CD4-positive, alpha-beta T cell (primary cell): ENCODE data around the gene PLD6. TPM values are rescaled to one million over a fixed set of nuclear protein-coding genes. Genes with fewer than 3 reads are reported as not detected.
A peak's percentile ranks its signal among the peaks of the same experiment; 100 is the strongest.

Experiments
- ATAC-seq: fragments of 200-7000 bp; cut with Tn5 transposase; one replicate; pipeline ENCODE4 v1.10.0; 2022; ENCODE audit warnings: mild to moderate bottlenecking; ENCODE audit not compliant: poor library complexity
- CTCF ChIA-PET: fragments of 350-600 bp; sonication (Branson Sonifier 250); formaldehyde crosslinking; loops from one replicate; lab custom pipeline; 2021; ENCODE audit warnings: antibody characterized with exemption, inconsistent platforms; lab: Charles Lee
- POLR2A ChIA-PET: fragments of 350-600 bp; sonication (Branson Sonifier 250); formaldehyde crosslinking; loops from one replicate; lab custom pipeline; 2021; ENCODE audit warnings: antibody characterized with exemption, inconsistent platforms; lab: Charles Lee
- DNase-seq, 14 experiments: peaks; one replicate each; pipeline ENCODE4 v3.0.0-alpha.2; 2013 to 2020; ENCODE audit warnings: mixed read lengths in 2 of 14
- H3K27ac ChIP-seq, 2 donors: one replicate each; pipeline versions ENCODE4 v1.5.1 to v1.7.0; 2013; ENCODE audit warnings: low read length in 2 of 2, low read depth in 1 of 2, mild to moderate bottlenecking in 1 of 2
- H3K27me3 ChIP-seq, 2 experiments: 1 replicate in 1 of 2; 2 replicates in 1 of 2; pipeline versions ENCODE4 v1.6.1 to v1.7.0; 2013; ENCODE audit warnings: low read length in 2 of 2, control low read depth in 1 of 2, mild to moderate bottlenecking in 1 of 2, moderate library complexity in 1 of 2; ENCODE audit not compliant: insufficient read depth in 2 of 2, control insufficient read depth in 1 of 2
- H3K36me3 ChIP-seq: one replicate; pipeline ENCODE4 v1.6.1; 2013; ENCODE audit warnings: low read length, control low read depth; ENCODE audit not compliant: insufficient read depth
- H3K4me1 ChIP-seq: one replicate; pipeline ENCODE4 v1.6.1; 2013; ENCODE audit warnings: low read length, control low read depth; ENCODE audit not compliant: insufficient read depth
- H3K4me3 ChIP-seq: one replicate; pipeline ENCODE4 v1.5.1; 2013; ENCODE audit warnings: mild to moderate bottlenecking, low read length, moderate library complexity
- H3K9me3 ChIP-seq, 2 experiments: 1 replicate in 1 of 2; 2 replicates in 1 of 2; pipeline versions ENCODE4 v1.6.1 to v1.7.0; 2013; ENCODE audit warnings: low read length in 2 of 2, mild to moderate bottlenecking in 2 of 2, control low read depth in 1 of 2, moderate library complexity in 1 of 2; ENCODE audit not compliant: control insufficient read depth in 1 of 2, insufficient read depth in 1 of 2
- H3K27ac Mint-ChIP-seq: one replicate; pipeline ENCODE4 v1.8.0; 2020; ENCODE audit warnings: mixed read lengths
- H3K27me3 Mint-ChIP-seq: one replicate; pipeline ENCODE4 v1.8.0; 2021; ENCODE audit warnings: mixed read lengths
- H3K36me3 Mint-ChIP-seq: one replicate; pipeline ENCODE4 v1.8.0; 2021; ENCODE audit warnings: low read depth, mixed read lengths
- H3K4me1 Mint-ChIP-seq: one replicate; pipeline ENCODE4 v1.8.0; 2021; ENCODE audit warnings: low read depth, mixed read lengths
- H3K4me3 Mint-ChIP-seq: one replicate; pipeline ENCODE4 v1.8.0; 2020; ENCODE audit warnings: mild to moderate bottlenecking, mixed read lengths
- H3K9me3 Mint-ChIP-seq: one replicate; pipeline ENCODE4 v1.8.0; 2020; ENCODE audit warnings: mixed read lengths
- CTCF ChIP-seq: fragments of 200-600 bp; IDR thresholded peaks from one replicate; pipeline ENCODE4 v1.8.0; 2022; ENCODE audit warnings: antibody characterized with exemption, mild to moderate bottlenecking
- intact Hi-C, 2 experiments: fragments of 100-400 bp; cut with DNase I in 1 of 2; cut with micrococcal nuclease in 1 of 2; formaldehyde crosslinking; loops; one replicate each; pipeline versions ENCODE4 v1.15.1 to v1.9.0; 2023 to 2025; cut with DNase I, micrococcal nuclease
- total RNA-seq, 174 experiments: library from RNA in 2 of 174; stranded (reverse) in 2 of 174; gene quantifications; one replicate each; pipeline ENCODE4 v1.2.3 and lab custom pipeline; 2021 to 2026

Gene PLD6
- total RNA-seq, 2 experiments from 2014 or later: 7.1 to 7.5 TPM

DNA sequence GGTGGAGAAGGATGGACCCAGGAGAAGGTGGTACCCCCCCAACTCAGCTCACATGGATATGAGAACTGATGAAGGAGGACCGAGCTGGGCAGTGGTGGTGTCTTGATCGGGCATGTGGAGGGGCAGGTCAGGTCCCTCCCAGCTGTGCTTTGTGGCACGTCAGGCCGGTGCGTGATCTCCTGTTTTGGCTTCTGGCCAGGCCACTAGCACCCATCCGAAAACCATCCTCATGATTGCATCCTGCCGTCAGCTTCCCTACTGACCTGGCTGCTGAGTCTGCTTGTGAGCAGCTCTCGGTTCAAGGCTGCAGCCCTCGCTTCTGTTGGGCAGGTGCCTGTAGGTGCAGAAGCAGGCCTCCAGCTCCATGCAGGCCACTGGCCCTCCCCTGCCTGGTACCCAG is 53.1 kb downstream of the PLD6 start:
- POLR2A ChIA-PET: interaction anchor here (0.6 to 0.9 kb wide), 2 partner anchors 27 to 38 kb away, joined by 3 read pairs; no protein-coding TSS in a partner anchor
- Histone ChIP-seq H3K4me1 (peaks cover 54% of the 10 kb centered on the region), H3K27ac (peak overlapping the region in 1 of 2 donors; percentile 27), H3K4me3 (no peak overlapping the region), H3K9me3 (no peaks in the 10 kb centered on the region), H3K36me3 (peaks cover 75% of the 10 kb centered on the region), H3K27me3 (no peaks in the 10 kb centered on the region)
- H3K27ac Mint-ChIP-seq: peak overlapping the region; percentile 81
- CTCF ChIA-PET: no interaction called here
- H3K27me3 Mint-ChIP-seq: no peaks in the 10 kb centered on the region
- ATAC-seq: no peak
- peaks cover 48% of the 10 kb centered on the region for H3K4me1 Mint-ChIP-seq
- DNase-seq: no peak
- H3K9me3 Mint-ChIP-seq: no peaks in the 10 kb centered on the region
- peaks cover 89% of the 10 kb centered on the region for H3K36me3 Mint-ChIP-seq
- TF ChIP-seq CTCF: no peak
- H3K4me3 Mint-ChIP-seq: no peak overlapping the region
- intact Hi-C loops: loop anchor here (5.0 to 10.0 kb wide), 2 partner anchors 52 to 54 kb away; partner anchors contain the start of gene PLD6 (in 2 of the 2)

DNA sequence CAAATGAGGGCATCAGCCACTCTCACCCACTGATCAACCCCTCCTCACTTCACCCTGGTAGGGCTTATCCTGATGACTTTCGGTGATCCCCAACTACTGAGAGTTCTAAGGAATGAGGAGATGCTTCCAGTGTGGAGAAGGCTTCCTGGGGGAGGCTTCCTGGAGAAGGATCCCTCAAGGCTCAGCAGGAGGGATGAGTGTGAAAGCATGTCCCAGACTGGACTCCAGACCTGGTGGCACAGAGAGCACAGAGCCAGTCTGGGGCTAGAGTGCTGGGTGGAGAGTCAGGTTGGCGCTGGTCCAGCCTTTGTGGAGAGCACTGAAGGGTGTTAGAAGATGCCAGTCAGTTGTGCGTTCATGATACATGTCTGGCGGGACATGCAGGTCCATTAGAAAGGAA is 53.7 kb downstream of the PLD6 start:
- no peaks in the 10 kb centered on the region for H3K27me3 Mint-ChIP-seq
- H3K4me1 ChIP-seq: peaks cover 54% of the 10 kb centered on the region
- peak overlapping the region; percentile 63 for H3K4me3 Mint-ChIP-seq
- ChIA-PET CTCF (no interaction called here), POLR2A (interaction anchor here (0.6 kb wide), 1 partner anchor 38 kb away, joined by 3 read pairs; no protein-coding TSS in a partner anchor)
- peaks cover 48% of the 10 kb centered on the region for H3K4me1 Mint-ChIP-seq
- H3K27me3 ChIP-seq: no peaks in the 10 kb centered on the region
- H3K27ac ChIP-seq: peak overlapping the region in 1 of 2 donors; percentile 33
- H3K9me3 ChIP-seq: no peaks in the 10 kb centered on the region
- no peaks in the 10 kb centered on the region for H3K9me3 Mint-ChIP-seq
- H3K4me3 ChIP-seq: no peak overlapping the region
- TF ChIP-seq CTCF: no peak
- DNase-seq (no peak), ATAC-seq (no peak)
- intact Hi-C loops: loop anchor here (5.0 to 10.0 kb wide), 2 partner anchors 52 to 55 kb away; partner anchors contain the start of gene PLD6 (in 2 of the 2)
- H3K27ac Mint-ChIP-seq: peak overlapping the region; percentile 81
- peaks cover 81% of the 10 kb centered on the region for H3K36me3 ChIP-seq
- H3K36me3 Mint-ChIP-seq: peaks cover 95% of the 10 kb centered on the region

DNA sequence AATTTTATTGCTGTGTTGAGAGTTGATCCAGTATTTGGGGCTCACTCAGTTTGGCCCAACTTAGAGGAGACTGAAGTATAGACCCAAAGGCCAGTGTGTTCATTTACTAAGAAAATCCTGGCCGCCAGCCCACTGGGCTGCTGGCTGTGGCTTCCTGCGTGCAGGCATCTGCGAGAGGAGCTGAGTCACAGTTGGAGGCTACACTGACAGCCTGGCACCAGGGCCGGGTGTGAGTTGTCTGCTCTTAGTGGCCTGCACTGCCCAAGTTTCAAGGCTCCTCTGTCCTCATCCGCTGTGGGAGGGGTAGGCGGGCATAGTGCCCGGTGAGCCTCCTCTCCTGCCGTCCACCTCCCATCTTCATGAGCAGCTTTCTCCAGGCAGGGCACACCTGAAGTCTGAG is 54.2 kb downstream of the PLD6 start:
- ATAC-seq: no peak
- peaks cover 48% of the 10 kb centered on the region for H3K4me1 Mint-ChIP-seq
- ChIA-PET CTCF (no interaction called here), POLR2A (no interaction called here)
- DNase-seq: peak in 5 of 14 experiments; percentile 15 to 64 (median 49)
- H3K27ac Mint-ChIP-seq: peak overlapping the region; percentile 81
- H3K4me3 ChIP-seq: no peak overlapping the region
- peaks cover 94% of the 10 kb centered on the region for H3K36me3 Mint-ChIP-seq
- TF ChIP-seq CTCF: no peak
- H3K27me3 ChIP-seq: no peaks in the 10 kb centered on the region
- H3K27ac ChIP-seq: no peak overlapping the region
- H3K36me3 ChIP-seq: peaks cover 82% of the 10 kb centered on the region
- peaks cover 54% of the 10 kb centered on the region for H3K4me1 ChIP-seq
- no peaks in the 10 kb centered on the region for H3K27me3 Mint-ChIP-seq
- no peak overlapping the region for H3K4me3 Mint-ChIP-seq
- intact Hi-C loops: loop anchor here (5.0 to 10.0 kb wide), 2 partner anchors 53 to 55 kb away; partner anchors contain the start of gene PLD6 (in 2 of the 2)
- no peaks in the 10 kb centered on the region for H3K9me3 ChIP-seq
- no peaks in the 10 kb centered on the region for H3K9me3 Mint-ChIP-seq
